Stimulated activated CD4-positive, alpha-beta T cell treated with anti-CD3 and anti-CD28 coated beads, TNF-alpha, amount 100 ng/mL, for 4 hours (primary cell): ENCODE data around the gene SEC61A2.

Experiments used
- DNase-seq, 3 experiments: peaks; one replicate each; pipeline ENCODE4 v3.0.0-alpha.2; 2020; ENCODE audit warnings: low read depth in 3 of 3

The SEC61A2 gene

GRCh38 chr10:12196531-12197211, 67.2 kb downstream of the SEC61A2 start:
- no peak for DNase-seq

- no peak for DNase-seq
Observed at GRCh38 chr10:12198156-12198555, 68.7 kb downstream of the SEC61A2 start.

GRCh38 chr10:12200850-12201249, 71.4 kb downstream of the SEC61A2 start:
- no peak for DNase-seq

- no peak for DNase-seq
Observed at GRCh38 chr10:12201543-12201942, 72.1 kb downstream of the SEC61A2 start.

- DNase-seq, result no peak
Observed at GRCh38 chr10:12202226-12202625, 72.7 kb downstream of the SEC61A2 start.

GRCh38 chr10:12205082-12205481, 75.6 kb downstream of the SEC61A2 start:
- no peak for DNase-seq

GRCh38 chr10:12207114-12207513, 77.6 kb downstream of the SEC61A2 start:
- DNase-seq, result no peak

- no peak for DNase-seq
Observed at GRCh38 chr10:12208460-12208859, 79.0 kb downstream of the SEC61A2 start.

GRCh38 chr10:12212454-12212853, 83.0 kb downstream of the SEC61A2 start:
- DNase-seq, result no peak

GRCh38 chr10:12213621-12214020, 84.1 kb downstream of the SEC61A2 start:
- DNase-seq, result no peak

GRCh38 chr10:12214093-12214492, 84.6 kb downstream of the SEC61A2 start:
- no peak for DNase-seq

- DNase-seq, result peak in 1 of 3 experiments; percentile 12
Observed at GRCh38 chr10:12214763-12215218, 85.3 kb downstream of the SEC61A2 start.
